ENCODE measurements around the gene STEAP1B. TPM values are rescaled to one million over a fixed set of nuclear protein-coding genes. Genes with fewer than 3 reads are reported as not detected.
"Not testable (repeated sequence)": the region's sequence is repeated elsewhere in the genome, so short reads cannot be mapped to it uniquely, and the experiment has no call there.

The STEAP1B gene
- total and polyA plus RNA-seq, 2 experiments from 2014 or later, result 0.16 TPM; not detected in 1

- not testable (repeated sequence) for H3K27ac ChIP-seq; H3K9me2 ChIP-seq (replicated peaks; ENCODE audit: insufficient read depth); H4K20me1 ChIP-seq (ENCODE audit: insufficient read depth, poor library complexity, severe bottlenecking); H3K9me3 ChIP-seq (ENCODE audit: low read depth); H2AFZ ChIP-seq; DNase-seq (ENCODE audit: low spot score); H3K27me3 ChIP-seq; H3K79me2 ChIP-seq; H3K36me3 ChIP-seq (replicated peaks; ENCODE audit: insufficient read depth, low read depth); H3K4me1 ChIP-seq (ENCODE audit: insufficient read depth); H3K4me3 ChIP-seq; H3K4me2 ChIP-seq
- WGBS (ENCODE audit: low lambda C conversion rate, missing lambda C conversion rate), result 90% methylated on average over 4 of the region's 4 CpGs
These were observed 6.6 kb downstream of the STEAP1B start for GRCh38 chr7:22493160-22493925.

GRCh38 chr7:22488643-22489462, 11.1 kb downstream of the STEAP1B start:
- H2AFZ ChIP-seq, result no peak overlapping the region
- WGBS (ENCODE audit: low lambda C conversion rate, missing lambda C conversion rate), result 20% methylated on average over 10 of the region's 10 CpGs
- H3K27me3 ChIP-seq, result no peaks in the 10 kb centered on the region
- H3K4me1 ChIP-seq (ENCODE audit: insufficient read depth), result no peaks in the 10 kb centered on the region
- H3K4me3 ChIP-seq, result no peak overlapping the region
- DNase-seq (ENCODE audit: low spot score), result peak; percentile 87
- H3K4me2 ChIP-seq, result no peak overlapping the region
- no peaks in the 10 kb centered on the region for H4K20me1 ChIP-seq (ENCODE audit: insufficient read depth, poor library complexity, severe bottlenecking)
- TF ChIP-seq EZH2 (IDR thresholded peaks at IDR 0.05; ENCODE audit: borderline replicate concordance), result no peak
- TF ChIP-seq CTCF (IDR thresholded peaks at IDR 0.05; ENCODE audit: poor library complexity), result peak; percentile 93
- no peak overlapping the region for H3K27ac ChIP-seq
- H3K9me2 ChIP-seq (replicated peaks; ENCODE audit: insufficient read depth), result no peaks in the 10 kb centered on the region
- H3K9me3 ChIP-seq (ENCODE audit: low read depth), result no peaks in the 10 kb centered on the region
- H3K36me3 ChIP-seq (replicated peaks; ENCODE audit: insufficient read depth, low read depth), result no peaks in the 10 kb centered on the region
- no peaks in the 10 kb centered on the region for H3K79me2 ChIP-seq

- Histone ChIP-seq H2AFZ (no peak overlapping the region), H3K79me2 (no peaks in the 10 kb centered on the region), H3K9me2 (replicated peaks; ENCODE audit: insufficient read depth) (no peaks in the 10 kb centered on the region), H4K20me1 (ENCODE audit: insufficient read depth, poor library complexity, severe bottlenecking) (no peaks in the 10 kb centered on the region), H3K4me2 (no peak overlapping the region), H3K9me3 (ENCODE audit: low read depth) (no peaks in the 10 kb centered on the region), H3K4me1 (ENCODE audit: insufficient read depth) (no peaks in the 10 kb centered on the region), H3K27ac (no peak overlapping the region), H3K27me3 (no peaks in the 10 kb centered on the region), H3K4me3 (no peak overlapping the region), H3K36me3 (replicated peaks; ENCODE audit: insufficient read depth, low read depth) (no peaks in the 10 kb centered on the region)
- DNase-seq (ENCODE audit: low spot score), result no peak
- TF ChIP-seq EZH2 (IDR thresholded peaks at IDR 0.05; ENCODE audit: borderline replicate concordance), result no peak
- no peak for TF ChIP-seq CTCF (IDR thresholded peaks at IDR 0.05; ENCODE audit: poor library complexity)
- no peak for TF ChIP-seq EZH2phosphoT487 (IDR thresholded peaks at IDR 0.05; ENCODE audit: low read depth, severe bottlenecking, unreplicated experiment)
- WGBS (ENCODE audit: low lambda C conversion rate, missing lambda C conversion rate), result 81% methylated on average over 5 of the region's 5 CpGs
These were observed 11.9 kb downstream of the STEAP1B start for GRCh38 chr7:22487978-22488642.

GRCh38 chr7:22486597-22486996, 13.4 kb downstream of the STEAP1B start:
- 82% methylated on average over 2 of the region's 2 CpGs for WGBS (ENCODE audit: low lambda C conversion rate, missing lambda C conversion rate)
- no peaks in the 10 kb centered on the region for H3K9me3 ChIP-seq (ENCODE audit: low read depth)
- no peak overlapping the region for H3K27ac ChIP-seq
- no peak for TF ChIP-seq EZH2phosphoT487 (IDR thresholded peaks at IDR 0.05; ENCODE audit: low read depth, severe bottlenecking, unreplicated experiment)
- TF ChIP-seq CTCF (IDR thresholded peaks at IDR 0.05; ENCODE audit: poor library complexity), result no peak
- no peak for TF ChIP-seq EZH2 (IDR thresholded peaks at IDR 0.05; ENCODE audit: borderline replicate concordance)
- no peak overlapping the region for H2AFZ ChIP-seq
- no peak overlapping the region for H3K4me2 ChIP-seq
- no peak for DNase-seq (ENCODE audit: low spot score)
- H3K36me3 ChIP-seq (replicated peaks; ENCODE audit: insufficient read depth, low read depth), result no peaks in the 10 kb centered on the region
- no peaks in the 10 kb centered on the region for H4K20me1 ChIP-seq (ENCODE audit: insufficient read depth, poor library complexity, severe bottlenecking)
- H3K9me2 ChIP-seq (replicated peaks; ENCODE audit: insufficient read depth), result no peaks in the 10 kb centered on the region
- H3K27me3 ChIP-seq, result no peaks in the 10 kb centered on the region
- no peaks in the 10 kb centered on the region for H3K4me1 ChIP-seq (ENCODE audit: insufficient read depth)
- no peak overlapping the region for H3K4me3 ChIP-seq
- no peaks in the 10 kb centered on the region for H3K79me2 ChIP-seq

Data from hepatocyte (in vitro differentiated cells).